GM12878 (cell line): ENCODE measurements around the gene FZD8.

ENCODE experiments used
- JUND ChIP-seq: IDR thresholded peaks from 2 replicates; pipeline ENCODE4 v1.6.1; 2012; ENCODE audit warnings: low read depth, mild to moderate bottlenecking, low read length, improper control_type of control experiment, moderate library complexity
- KLF5 ChIP-seq: fragments of 450-650 bp; IDR thresholded peaks from 2 replicates; pipeline ENCODE4 v1.6.1; 2014; ENCODE audit warnings: mild to moderate bottlenecking; ENCODE audit not compliant: partially characterized antibody
- RAD21 ChIP-seq: IDR thresholded peaks from 2 replicates; pipeline ENCODE4 v1.6.1; 2011; ENCODE audit warnings: mild to moderate bottlenecking, low read depth, low read length, moderate library complexity; ENCODE audit not compliant: insufficient read depth
- SIX5 ChIP-seq: IDR thresholded peaks from 2 replicates; pipeline ENCODE4 v1.6.1; 2011; ENCODE audit warnings: mild to moderate bottlenecking, low read depth, low read length, moderate library complexity; ENCODE audit not compliant: severe bottlenecking
- SPI1 ChIP-seq: IDR thresholded peaks from 2 replicates; pipeline ENCODE4 v1.6.1; 2011; ENCODE audit warnings: low read depth, mild to moderate bottlenecking, low read length, moderate library complexity, borderline replicate concordance; ENCODE audit not compliant: insufficient read depth
- TAF1 ChIP-seq: IDR thresholded peaks from 2 replicates; pipeline ENCODE4 v1.6.1; 2011; ENCODE audit warnings: mild to moderate bottlenecking, low read depth, low read length, borderline replicate concordance
- ZNF274 ChIP-seq: IDR thresholded peaks from one replicate; pipeline ENCODE4 v1.8.0; 2011; ENCODE audit not compliant: insufficient read length, insufficient read depth
- TF ChIP-seq, protein P1 (sequence below), 3 experiments: IDR thresholded peaks in 2 of 3; conservative IDR thresholded peaks in 1 of 3; 2 replicates each; pipeline ENCODE4 v1.5.1; 2011; ENCODE audit warnings: low read depth in 3 of 3, low read length in 3 of 3, mild to moderate bottlenecking in 3 of 3, control low read depth in 2 of 3, moderate library complexity in 2 of 3, inconsistent platforms in 1 of 3, mixed read lengths in 1 of 3; ENCODE audit not compliant: control insufficient read depth in 2 of 3, insufficient read depth in 1 of 3; ENCODE audit errors: extremely low read depth in 1 of 3

GRCh38 chr10:35668865-35669650 is 27.0 kb upstream of the FZD8 start:
- TF ChIP-seq, protein P1, sequence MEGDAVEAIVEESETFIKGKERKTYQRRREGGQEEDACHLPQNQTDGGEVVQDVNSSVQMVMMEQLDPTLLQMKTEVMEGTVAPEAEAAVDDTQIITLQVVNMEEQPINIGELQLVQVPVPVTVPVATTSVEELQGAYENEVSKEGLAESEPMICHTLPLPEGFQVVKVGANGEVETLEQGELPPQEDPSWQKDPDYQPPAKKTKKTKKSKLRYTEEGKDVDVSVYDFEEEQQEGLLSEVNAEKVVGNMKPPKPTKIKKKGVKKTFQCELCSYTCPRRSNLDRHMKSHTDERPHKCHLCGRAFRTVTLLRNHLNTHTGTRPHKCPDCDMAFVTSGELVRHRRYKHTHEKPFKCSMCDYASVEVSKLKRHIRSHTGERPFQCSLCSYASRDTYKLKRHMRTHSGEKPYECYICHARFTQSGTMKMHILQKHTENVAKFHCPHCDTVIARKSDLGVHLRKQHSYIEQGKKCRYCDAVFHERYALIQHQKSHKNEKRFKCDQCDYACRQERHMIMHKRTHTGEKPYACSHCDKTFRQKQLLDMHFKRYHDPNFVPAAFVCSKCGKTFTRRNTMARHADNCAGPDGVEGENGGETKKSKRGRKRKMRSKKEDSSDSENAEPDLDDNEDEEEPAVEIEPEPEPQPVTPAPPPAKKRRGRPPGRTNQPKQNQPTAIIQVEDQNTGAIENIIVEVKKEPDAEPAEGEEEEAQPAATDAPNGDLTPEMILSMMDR (IDR thresholded peaks at IDR 0.05 in 2 of 3, conservative IDR thresholded peaks at IDR 0.05 in 1 of 3; ENCODE audit: control insufficient read depth in 2 of 3, extremely low read depth in 1 of 3, insufficient read depth in 1 of 3, low read depth in 3 of 3, low read length in 3 of 3), result no peak
- TF ChIP-seq KLF5, result no peak
- no peak for TF ChIP-seq SPI1
- TF ChIP-seq TAF1, result no peak
- no peak for TF ChIP-seq ZNF274
- no peak for TF ChIP-seq JUND
- TF ChIP-seq SIX5, result no peak
- TF ChIP-seq RAD21, result no peak
